GM12874 (cell line): ENCODE measurements around the gene GSG1L.

Experiments used
- CTCF ChIP-seq: IDR thresholded peaks from 2 replicates; pipeline ENCODE4 v1.5.1; 2011; ENCODE audit warnings: low read depth, mild to moderate bottlenecking, control low read depth, low read length, moderate library complexity; ENCODE audit not compliant: insufficient read depth

GSG1L gene

GRCh38 chr16:28061352-28062101, 2.0 kb downstream of the GSG1L start:
- no peak for TF ChIP-seq CTCF

GRCh38 chr16:28059841-28060575, 3.5 kb downstream of the GSG1L start:
- no peak for TF ChIP-seq CTCF

GRCh38 chr16:28058839-28059589, 4.5 kb downstream of the GSG1L start:
- TF ChIP-seq CTCF, result no peak

GRCh38 chr16:28057949-28058348, 5.6 kb downstream of the GSG1L start:
- TF ChIP-seq CTCF, result no peak

- no peak for TF ChIP-seq CTCF
These were observed 10.1 kb downstream of the GSG1L start for GRCh38 chr16:28053461-28053860.

- TF ChIP-seq CTCF, result no peak
These were observed 11.0 kb downstream of the GSG1L start for GRCh38 chr16:28052274-28053128.
